Ovary (tissue), 9 donors: ENCODE data around the gene IGDCC3. TPM values are rescaled to one million over a fixed set of nuclear protein-coding genes. Genes with fewer than 3 reads are reported as not detected.

Experiments used
- DNase-seq, 5 donors: peaks; one replicate each; pipeline ENCODE4 v3.0.0-alpha.2; 2019 to 2020
- H3K27ac ChIP-seq, 2 donors: fragments of 200-600 bp; one replicate each; pipeline versions ENCODE4 v1.5.1 to v1.8.0; 2019 to 2022
- H3K27me3 ChIP-seq: fragments of 200-600 bp; one replicate; pipeline ENCODE4 v1.8.0; 2022
- H3K36me3 ChIP-seq: fragments of 200-600 bp; sonication (generic); one replicate; pipeline ENCODE4 v1.5.1; 2019
- H3K4me1 ChIP-seq: one replicate; pipeline ENCODE4 v1.8.1; 2013; ENCODE audit warnings: mild to moderate bottlenecking, moderate library complexity; ENCODE audit not compliant: insufficient read depth
- H3K4me3 ChIP-seq: fragments of 200-600 bp; sonication (generic); one replicate; pipeline ENCODE4 v1.5.1; 2017
- H3K9me3 ChIP-seq, 2 donors: fragments of 200-600 bp in 1 of 2; sonication (generic) in 1 of 2; one replicate each; pipeline versions ENCODE4 v1.5.1 to v1.8.1; 2013 to 2019; ENCODE audit warnings: mild to moderate bottlenecking in 1 of 2, moderate library complexity in 1 of 2
- EP300 ChIP-seq: sonication (generic); formaldehyde crosslinking; IDR thresholded peaks from one replicate; pipeline ENCODE4 v1.6.1; 2017; ENCODE audit warnings: antibody characterized with exemption
- POLR2A ChIP-seq: fragments of 450-650 bp; IDR thresholded peaks from one replicate; pipeline ENCODE4 v1.6.1; 2017; ENCODE audit warnings: antibody characterized with exemption, mild to moderate bottlenecking, moderate library complexity
- WGBS, 3 donors: extraction: QIAGEN DNeasy Blood & Tissue Kit in 1 of 3; methylation state at CpG; one replicate each; pipeline versions ENCODE4 v1.1.5 to v1.1.7; 2013 to 2017; 5-methylcytosine and 5-hydroxymethylcytosine counted together
- intact Hi-C, 4 donors: fragments of 100-400 bp; cut with DNase I; formaldehyde crosslinking; loops; one replicate each; pipeline versions ENCODE4 v1.11.0 to v1.15.1; 2022 to 2023
- polyA plus RNA-seq, 2 donors: library from polyadenylated mRNA; stranded (reverse); fragments of 200-250 nt in 1 of 2; fragments of 350-450 nt in 1 of 2; fragmentation: Illumina TruSeq in 1 of 2; extraction: RNeasy Lipid Tissue Mini Kit (QIAGEN cat#74804) in 1 of 2; gene quantifications; one replicate each; pipeline ENCODE4 v1.2.3, GENCODE V29; 2013 to 2014
- total RNA-seq, 7 donors: library from RNA; depleted of rRNA in 2 of 7; stranded (reverse); fragments of >200 nt in 2 of 7; fragmentation: NEBNext Ultra II Directional in 3 of 7; extraction: Animal tissue kit (Norgen Biotek cat#: 25700) in 3 of 7; gene quantifications; one replicate each; pipeline versions ENCODE4 v1.1.0 to v1.2.4, GENCODE V29; 2016 to 2023
- TF ChIP-seq, protein P1 (sequence below), 3 donors: fragments of 450-650 bp in 2 of 3; fragments of 200-600 bp in 1 of 3; IDR thresholded peaks; one replicate each; pipeline versions ENCODE4 v1.5.1 to v1.8.0; 2016 to 2022; ENCODE audit warnings: antibody characterized with exemption in 3 of 3, mild to moderate bottlenecking in 1 of 3
- donor health status: DM: no; HTN: no; CAD: no; lungs with moderate emphysema.
- donor health status: DM: no; HTN: no; CAD: no.
- donor health status: Bipolar disorder and iron deficiency.
- donor health status: DM: yes; HTN: yes; CAD: no.
- donor health status: DM: no; HTN: no; CAD: no.
- donor health status: DM: yes; HTN: yes; CAD: no.

The IGDCC3 gene
- total and polyA plus RNA-seq, 9 donors: 0.11 to 1.8 (median 0.74) TPM

GRCh38 chr15:65377105-65377975 is 462 bp downstream of the IGDCC3 start:
- no peaks in the 10 kb centered on the region for H3K36me3 ChIP-seq
- intact Hi-C loops: loop anchor here in 1 of 4 donors (5.0 kb wide), 1 partner anchor 45 kb away; no protein-coding TSS in a partner anchor
- no peaks in the 10 kb centered on the region for H3K9me3 ChIP-seq
- no peak for TF ChIP-seq POLR2A
- no peak for TF ChIP-seq EP300
- TF ChIP-seq, protein P1, sequence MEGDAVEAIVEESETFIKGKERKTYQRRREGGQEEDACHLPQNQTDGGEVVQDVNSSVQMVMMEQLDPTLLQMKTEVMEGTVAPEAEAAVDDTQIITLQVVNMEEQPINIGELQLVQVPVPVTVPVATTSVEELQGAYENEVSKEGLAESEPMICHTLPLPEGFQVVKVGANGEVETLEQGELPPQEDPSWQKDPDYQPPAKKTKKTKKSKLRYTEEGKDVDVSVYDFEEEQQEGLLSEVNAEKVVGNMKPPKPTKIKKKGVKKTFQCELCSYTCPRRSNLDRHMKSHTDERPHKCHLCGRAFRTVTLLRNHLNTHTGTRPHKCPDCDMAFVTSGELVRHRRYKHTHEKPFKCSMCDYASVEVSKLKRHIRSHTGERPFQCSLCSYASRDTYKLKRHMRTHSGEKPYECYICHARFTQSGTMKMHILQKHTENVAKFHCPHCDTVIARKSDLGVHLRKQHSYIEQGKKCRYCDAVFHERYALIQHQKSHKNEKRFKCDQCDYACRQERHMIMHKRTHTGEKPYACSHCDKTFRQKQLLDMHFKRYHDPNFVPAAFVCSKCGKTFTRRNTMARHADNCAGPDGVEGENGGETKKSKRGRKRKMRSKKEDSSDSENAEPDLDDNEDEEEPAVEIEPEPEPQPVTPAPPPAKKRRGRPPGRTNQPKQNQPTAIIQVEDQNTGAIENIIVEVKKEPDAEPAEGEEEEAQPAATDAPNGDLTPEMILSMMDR (IDR thresholded peaks at IDR 0.05): no peak
- peak overlapping the region; percentile 45 to 47 for H3K27ac ChIP-seq
- peak overlapping the region; percentile 52 for H3K4me3 ChIP-seq
- H3K27me3 ChIP-seq: no peaks in the 10 kb centered on the region
- DNase-seq: peak in 3 of 5 donors; percentile 42 to 60 (median 54)
- H3K4me1 ChIP-seq: no peaks in the 10 kb centered on the region
- WGBS, 3 donors: 0 to 1% (median 1%) methylated on average over 47 to 99 of the region's 99 CpGs

GRCh38 chr15:65376767-65377104 is 1.1 kb downstream of the IGDCC3 start:
- no peaks in the 10 kb centered on the region for H3K36me3 ChIP-seq
- no peaks in the 10 kb centered on the region for H3K27me3 ChIP-seq
- DNase-seq: no peak
- peak overlapping the region; percentile 52 for H3K4me3 ChIP-seq
- TF ChIP-seq EP300: no peak
- TF ChIP-seq, protein P1 (IDR thresholded peaks at IDR 0.05): no peak
- intact Hi-C loops: loop anchor here in 1 of 4 donors (5.0 kb wide), 1 partner anchor 44 kb away; no protein-coding TSS in a partner anchor
- H3K27ac ChIP-seq: peak overlapping the region; percentile 45 to 47
- H3K4me1 ChIP-seq: no peaks in the 10 kb centered on the region
- WGBS, 3 donors: 0% methylated on average over 21 of the region's 21 CpGs
- no peaks in the 10 kb centered on the region for H3K9me3 ChIP-seq

DNA sequence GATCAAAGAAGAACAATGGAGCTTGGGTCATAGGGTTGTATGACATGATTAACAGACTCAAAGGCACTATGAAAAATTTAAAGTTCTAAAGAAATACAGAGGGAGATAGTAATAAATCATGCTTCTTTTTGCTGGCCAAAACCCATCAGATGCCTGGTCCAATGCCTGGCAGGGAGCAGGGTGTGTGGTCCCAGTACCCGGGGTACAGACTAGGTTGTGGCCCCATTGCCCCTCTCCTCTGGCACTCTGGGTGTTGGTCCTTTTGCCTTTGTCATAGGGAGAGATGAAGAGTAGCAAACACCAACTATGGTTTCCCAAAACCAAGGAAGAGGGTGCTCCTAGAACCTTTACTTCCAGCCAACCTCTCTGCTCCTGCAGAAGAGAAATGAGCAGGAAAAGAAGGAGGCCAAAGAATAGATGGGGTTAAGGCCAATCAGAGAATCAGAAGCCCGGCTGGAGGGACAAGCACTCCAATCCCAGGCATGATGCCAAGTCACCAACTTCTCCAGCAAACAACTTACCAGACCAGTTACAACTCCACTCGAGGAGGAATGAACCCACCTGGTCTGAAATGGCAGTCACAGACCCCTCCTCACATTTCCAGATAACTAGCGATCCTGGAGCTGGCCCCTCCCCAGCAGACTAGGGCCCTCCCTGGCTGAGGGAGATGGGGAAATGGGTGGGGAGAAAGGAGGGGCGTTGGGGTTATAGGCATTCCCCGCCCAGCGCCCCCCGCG is 1.8 kb downstream of the IGDCC3 start:
- DNase-seq: peak in 1 of 5 donors; percentile 22
- TF ChIP-seq, protein P1 (IDR thresholded peaks at IDR 0.05): no peak
- TF ChIP-seq EP300 (no peak), POLR2A (no peak)
- H3K4me1 ChIP-seq: no peaks in the 10 kb centered on the region
- intact Hi-C loops: loop anchor here in 1 of 4 donors (5.0 kb wide), 1 partner anchor 44 kb away; no protein-coding TSS in a partner anchor
- H3K9me3 ChIP-seq: no peaks in the 10 kb centered on the region
- 15 to 17% (median 15%) methylated on average over 9 of the region's 9 CpGs for WGBS, 3 donors
- H3K27ac ChIP-seq: no peak overlapping the region
- no peaks in the 10 kb centered on the region for H3K36me3 ChIP-seq
- no peak overlapping the region for H3K4me3 ChIP-seq
- no peaks in the 10 kb centered on the region for H3K27me3 ChIP-seq

DNA sequence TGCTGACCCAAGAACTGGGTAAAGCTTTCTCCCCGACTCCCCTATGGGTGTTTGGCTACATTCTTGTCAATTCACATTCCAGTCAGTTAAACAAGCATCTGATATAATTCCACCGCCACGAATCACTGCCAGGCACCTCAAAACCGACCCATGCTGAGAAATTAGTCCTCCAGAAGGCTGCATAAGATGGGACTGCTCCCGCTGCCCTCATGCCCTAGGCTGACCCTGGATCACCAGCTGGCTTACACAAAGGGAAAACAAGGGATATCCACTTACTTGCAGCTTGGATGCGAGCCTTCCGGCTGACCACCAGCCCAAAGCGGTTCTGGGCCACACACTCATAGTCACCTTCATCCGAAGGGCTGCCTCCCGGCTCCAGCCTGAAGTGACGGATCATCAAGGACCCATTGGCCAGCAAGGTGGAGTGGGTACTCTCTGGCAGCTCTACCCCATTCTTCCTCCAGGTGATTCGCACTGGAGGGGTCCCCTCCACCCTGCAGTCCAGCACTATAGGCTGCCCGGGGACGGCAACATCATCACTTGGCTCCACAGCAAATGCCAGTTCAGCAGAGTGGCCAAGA is 2.9 kb downstream of the IGDCC3 start:
- intact Hi-C loops: loop anchor here in 2 of 4 donors (5.0 kb wide), 2 partner anchors 43 to 48 kb away; no protein-coding TSS in a partner anchor
- no peak for TF ChIP-seq POLR2A
- TF ChIP-seq, protein P1 (IDR thresholded peaks at IDR 0.05): no peak
- no peak for TF ChIP-seq EP300
- Histone ChIP-seq H3K27me3 (no peaks in the 10 kb centered on the region), H3K9me3 (no peaks in the 10 kb centered on the region), H3K36me3 (no peaks in the 10 kb centered on the region), H3K27ac (no peak overlapping the region), H3K4me1 (no peaks in the 10 kb centered on the region), H3K4me3 (no peak overlapping the region)
- DNase-seq: no peak
- 90 to 93% (median 92%) methylated on average over 14 of the region's 14 CpGs for WGBS, 3 donors
